Lung (tissue), 16 donors: ENCODE results near the gene CXorf51A. TPM values are rescaled to one million over a fixed set of nuclear protein-coding genes. Genes with fewer than 3 reads are reported as not detected.
"Not testable (repeated sequence)": the region's sequence is repeated elsewhere in the genome, so short reads cannot be mapped to it uniquely, and the experiment has no call there.

Source experiments
- ATAC-seq: fragments of 200-7000 bp; cut with Tn5 transposase; one replicate; pipeline ENCODE4 v1.9.1; 2020; ENCODE audit warnings: moderate number of reproducible peaks; ENCODE audit not compliant: insufficient read depth, low FRiP score
- DNase-seq, 3 donors: peaks; one replicate each; pipeline ENCODE4 v3.0.0-alpha.2; 2013 to 2017
- H3K27ac ChIP-seq, 2 donors: one replicate each; pipeline ENCODE4 v1.5.1; 2013; ENCODE audit warnings: mild to moderate bottlenecking in 2 of 2, moderate library complexity in 2 of 2, control low read depth in 1 of 2, inconsistent platforms in 1 of 2, low read depth in 1 of 2, low read length in 1 of 2
- H3K27me3 ChIP-seq, 3 donors: one replicate each; pipeline ENCODE4 v1.5.1; 2013; ENCODE audit warnings: low read length in 2 of 3; ENCODE audit not compliant: control insufficient read depth in 3 of 3, insufficient read depth in 3 of 3
- H3K36me3 ChIP-seq, 4 donors: one replicate each; pipeline ENCODE4 v1.5.1; 2013; ENCODE audit warnings: low read length in 4 of 4, mild to moderate bottlenecking in 1 of 4, moderate library complexity in 1 of 4; ENCODE audit not compliant: control insufficient read depth in 4 of 4, insufficient read depth in 4 of 4
- H3K4me1 ChIP-seq, 5 donors: one replicate each; pipeline ENCODE4 v1.5.1; 2013; ENCODE audit warnings: low read length in 5 of 5, mild to moderate bottlenecking in 2 of 5, moderate library complexity in 1 of 5; ENCODE audit not compliant: control insufficient read depth in 5 of 5, insufficient read depth in 5 of 5
- H3K4me3 ChIP-seq: one replicate; pipeline ENCODE4 v1.5.1; 2013; ENCODE audit warnings: mild to moderate bottlenecking, control low read depth, moderate library complexity
- H3K9ac ChIP-seq, 2 donors: one replicate each; pipeline ENCODE4 v1.5.1; 2013; ENCODE audit warnings: low read length in 2 of 2, control low read depth in 1 of 2; ENCODE audit not compliant: insufficient read depth in 1 of 2
- H3K9me3 ChIP-seq, 4 donors: one replicate each; pipeline ENCODE4 v1.5.1; 2013; ENCODE audit warnings: low read length in 3 of 4, mild to moderate bottlenecking in 1 of 4, moderate library complexity in 1 of 4; ENCODE audit not compliant: control insufficient read depth in 4 of 4, insufficient read depth in 3 of 4
- WGBS, 2 donors: extraction: QIAGEN DNeasy Blood & Tissue Kit; methylation state at CpG; one replicate each; pipeline ENCODE4 v1.1.7; 2013; 5-methylcytosine and 5-hydroxymethylcytosine counted together
- long read RNA-seq, 5 donors: transcript quantifications; one replicate each; lab custom pipeline, GENCODE V29; 2026
- polyA plus RNA-seq, 2 donors: library from polyadenylated mRNA; stranded (reverse); fragments of 200-250 nt; gene quantifications; one replicate each; pipeline ENCODE4 v1.2.1, GENCODE V29; 2013
- total RNA-seq, 2 donors: library from RNA; depleted of rRNA in 1 of 2; stranded (reverse); fragments of >200 nt in 1 of 2; gene quantifications; one replicate each; pipeline ENCODE4 v1.2.1, GENCODE V29; 2014 to 2021
- TF ChIP-seq, protein P1 (sequence below): IDR thresholded peaks from 2 replicates; pipeline ENCODE4 v1.5.1; 2012; ENCODE audit warnings: mild to moderate bottlenecking; ENCODE audit errors: control extremely low read depth, extremely low read depth
- donor health status: control.
- donor health status: control.
- donor health status: Bipolar disorder and iron deficiency.
- donor health status: healthy.
- donor health status: DM: yes; HTN: yes; CAD: no.

Gene CXorf51A
- total RNA-seq (not detected), polyA plus RNA-seq (not detected)
- long read RNA-seq, donor 1, result 0 reads
- long read RNA-seq, donor 2, result 0 reads
- long read RNA-seq, donor 3, result 0 reads
- long read RNA-seq, donor 4, result 0 reads
- long read RNA-seq, donor 5, result 0 reads

DNA sequence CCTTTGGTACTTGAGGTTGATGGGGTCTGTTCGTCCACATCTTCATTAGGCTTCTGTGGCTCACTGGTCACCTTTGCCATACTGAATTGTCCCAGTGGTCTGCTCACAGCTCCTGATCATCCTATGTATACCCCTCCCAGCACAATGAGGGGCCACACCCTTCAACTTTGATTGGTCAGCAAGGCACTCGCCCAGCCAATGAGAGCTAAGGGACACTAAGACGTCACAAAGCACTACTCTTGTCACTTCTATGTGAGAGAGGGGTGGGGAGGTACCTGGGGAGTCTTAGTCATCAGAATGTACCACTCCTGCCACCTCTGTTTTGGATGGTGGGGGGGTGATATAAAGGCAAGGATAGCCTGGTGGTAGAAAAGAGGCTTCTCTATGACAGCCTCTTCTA is at the start of gene CXorf51A:
Gene CXorf51A (minus strand): TSS at position 101 of the 400 bp plus-strand sequence. CDS start 21 bp downstream, at position 80.
- not testable (repeated sequence) for H3K4me3 ChIP-seq, H3K9me3 ChIP-seq, H3K4me1 ChIP-seq, ATAC-seq, H3K27ac ChIP-seq, H3K36me3 ChIP-seq, H3K9ac ChIP-seq, H3K27me3 ChIP-seq, DNase-seq
- WGBS, 2 donors, result no CpG with 5 or more reads among the region's 3 CpGs

DNA sequence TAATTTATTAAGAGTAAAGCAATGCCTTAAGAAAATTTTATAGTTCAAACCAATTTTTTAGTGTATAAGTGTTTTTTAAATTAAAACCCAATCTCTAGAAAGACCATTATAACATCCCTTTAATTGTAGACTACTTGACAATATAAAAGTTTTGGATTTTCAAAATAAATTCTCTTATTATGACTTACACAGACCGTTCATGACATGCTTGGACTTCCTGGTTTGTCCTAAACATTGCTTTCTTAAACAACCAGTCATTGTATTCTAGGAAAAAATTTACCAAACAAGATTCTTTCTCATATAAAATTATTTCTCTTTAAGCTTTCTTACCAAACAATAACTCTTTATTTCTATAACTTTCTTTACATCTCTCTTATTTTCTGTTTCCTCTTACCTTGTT is 49.0 kb upstream of the CXorf51A start:
- no peaks in the 10 kb centered on the region for H3K27me3 ChIP-seq
- no peaks in the 10 kb centered on the region for H3K4me1 ChIP-seq
- H3K4me3 ChIP-seq, result no peak overlapping the region
- H3K9ac ChIP-seq, result no peak overlapping the region
- TF ChIP-seq, protein P1, sequence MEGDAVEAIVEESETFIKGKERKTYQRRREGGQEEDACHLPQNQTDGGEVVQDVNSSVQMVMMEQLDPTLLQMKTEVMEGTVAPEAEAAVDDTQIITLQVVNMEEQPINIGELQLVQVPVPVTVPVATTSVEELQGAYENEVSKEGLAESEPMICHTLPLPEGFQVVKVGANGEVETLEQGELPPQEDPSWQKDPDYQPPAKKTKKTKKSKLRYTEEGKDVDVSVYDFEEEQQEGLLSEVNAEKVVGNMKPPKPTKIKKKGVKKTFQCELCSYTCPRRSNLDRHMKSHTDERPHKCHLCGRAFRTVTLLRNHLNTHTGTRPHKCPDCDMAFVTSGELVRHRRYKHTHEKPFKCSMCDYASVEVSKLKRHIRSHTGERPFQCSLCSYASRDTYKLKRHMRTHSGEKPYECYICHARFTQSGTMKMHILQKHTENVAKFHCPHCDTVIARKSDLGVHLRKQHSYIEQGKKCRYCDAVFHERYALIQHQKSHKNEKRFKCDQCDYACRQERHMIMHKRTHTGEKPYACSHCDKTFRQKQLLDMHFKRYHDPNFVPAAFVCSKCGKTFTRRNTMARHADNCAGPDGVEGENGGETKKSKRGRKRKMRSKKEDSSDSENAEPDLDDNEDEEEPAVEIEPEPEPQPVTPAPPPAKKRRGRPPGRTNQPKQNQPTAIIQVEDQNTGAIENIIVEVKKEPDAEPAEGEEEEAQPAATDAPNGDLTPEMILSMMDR, result no peak
- no peak for DNase-seq
- H3K36me3 ChIP-seq, result no peaks in the 10 kb centered on the region
- WGBS, 2 donors, result 24 to 67% methylated on average over 1 of the region's 1 CpG
- peaks cover 0 to 3% (median 1%) of the 10 kb centered on the region in 4 donors for H3K9me3 ChIP-seq
- H3K27ac ChIP-seq, result no peak overlapping the region
- no peak for ATAC-seq

DNA sequence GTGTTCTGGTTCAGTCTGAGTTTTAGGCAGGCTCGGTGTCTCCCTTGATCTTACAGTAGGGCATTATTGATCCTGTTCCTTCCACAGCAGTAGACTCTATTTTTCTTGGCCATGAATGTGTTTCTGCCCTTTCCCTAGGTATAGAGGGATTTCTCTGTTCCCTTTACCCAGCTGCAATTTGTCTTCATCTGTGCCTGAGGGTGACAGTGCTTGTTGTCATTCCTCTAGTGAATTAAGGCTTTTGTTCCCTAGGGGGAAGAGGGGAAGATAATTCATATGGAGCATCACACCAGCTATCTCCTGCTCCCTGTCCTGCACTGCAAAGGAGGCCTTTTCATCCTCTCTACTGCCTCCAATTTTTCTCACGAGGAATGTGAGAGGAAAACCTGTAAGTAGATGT is 39.7 kb upstream of the CXorf51A start:
- no peaks in the 10 kb centered on the region for H3K27me3 ChIP-seq
- TF ChIP-seq, protein P1, result no peak

DNA sequence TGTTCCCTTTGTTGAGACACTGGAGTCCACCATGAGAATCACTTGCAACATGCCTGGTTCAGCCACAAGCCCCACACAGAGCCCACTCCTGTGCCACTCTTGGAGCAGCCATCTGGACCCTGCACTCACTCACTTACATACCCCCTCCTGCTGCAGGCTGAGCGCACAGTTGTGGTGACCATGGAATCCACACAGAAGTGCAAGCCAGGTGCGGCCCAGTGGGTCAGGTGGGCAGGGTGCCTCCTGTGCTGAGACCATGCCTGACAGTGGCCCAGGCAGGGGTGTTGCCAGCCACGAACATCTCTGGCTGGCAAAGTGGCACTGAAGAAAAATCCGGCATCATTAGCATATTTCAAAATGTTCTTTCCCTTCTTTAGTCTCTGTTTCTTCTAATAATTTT is 17.4 kb upstream of the CXorf51A start:
- Histone ChIP-seq H3K4me1 (no peaks in the 10 kb centered on the region), H3K9me3 (peaks cover 0 to 5% (median 2%) of the 10 kb centered on the region in 4 donors), H3K27me3 (no peaks in the 10 kb centered on the region), H3K9ac (no peak overlapping the region), H3K27ac (no peak overlapping the region), H3K36me3 (no peaks in the 10 kb centered on the region), H3K4me3 (no peak overlapping the region)
- DNase-seq, result no peak
- WGBS, 2 donors, result 87 to 98% methylated on average over 4 of the region's 4 CpGs
- ATAC-seq, result no peak
- TF ChIP-seq, protein P1, result no peak

More for the DNA sequence above, 39.7 kb upstream of the CXorf51A start:
- DNase-seq (no peak), ATAC-seq (no peak)
- no peaks in the 10 kb centered on the region for H3K4me1 ChIP-seq
- no peaks in the 10 kb centered on the region for H3K36me3 ChIP-seq
- WGBS, 2 donors, result 52 to 54% methylated on average over 2 of the region's 2 CpGs
- no peak overlapping the region for H3K27ac ChIP-seq
- H3K4me3 ChIP-seq, result no peak overlapping the region
- peaks cover 0 to 7% (median 0%) of the 10 kb centered on the region in 4 donors for H3K9me3 ChIP-seq
- no peak overlapping the region for H3K9ac ChIP-seq

DNA sequence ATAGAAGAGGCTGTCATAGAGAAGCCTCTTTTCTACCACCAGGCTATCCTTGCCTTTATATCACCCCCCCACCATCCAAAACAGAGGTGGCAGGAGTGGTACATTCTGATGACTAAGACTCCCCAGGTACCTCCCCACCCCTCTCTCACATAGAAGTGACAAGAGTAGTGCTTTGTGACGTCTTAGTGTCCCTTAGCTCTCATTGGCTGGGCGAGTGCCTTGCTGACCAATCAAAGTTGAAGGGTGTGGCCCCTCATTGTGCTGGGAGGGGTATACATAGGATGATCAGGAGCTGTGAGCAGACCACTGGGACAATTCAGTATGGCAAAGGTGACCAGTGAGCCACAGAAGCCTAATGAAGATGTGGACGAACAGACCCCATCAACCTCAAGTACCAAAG is 5.1 kb downstream of the CXorf51A start, which contains the start of gene CXorf51B:
Gene CXorf51B (plus strand): TSS at position 301 of the 400 bp plus-strand sequence. CDS start 21 bp downstream, at position 322.
- not testable (repeated sequence) for H3K36me3 ChIP-seq, H3K4me3 ChIP-seq, H3K27me3 ChIP-seq, H3K4me1 ChIP-seq, ATAC-seq, H3K9ac ChIP-seq, H3K9me3 ChIP-seq, H3K27ac ChIP-seq, DNase-seq
- no CpG with 5 or more reads among the region's 3 CpGs for WGBS, 2 donors
